ENCODE data around the gene WWOX. TPM values are rescaled to one million over a fixed set of nuclear protein-coding genes. Genes with fewer than 3 reads are reported as not detected.

Gene WWOX
- polyA plus RNA-seq, 1 donor (not counting 4 experiments of a cell fraction or from before 2014, with no cell fraction given), result 5.1 TPM

DNA sequence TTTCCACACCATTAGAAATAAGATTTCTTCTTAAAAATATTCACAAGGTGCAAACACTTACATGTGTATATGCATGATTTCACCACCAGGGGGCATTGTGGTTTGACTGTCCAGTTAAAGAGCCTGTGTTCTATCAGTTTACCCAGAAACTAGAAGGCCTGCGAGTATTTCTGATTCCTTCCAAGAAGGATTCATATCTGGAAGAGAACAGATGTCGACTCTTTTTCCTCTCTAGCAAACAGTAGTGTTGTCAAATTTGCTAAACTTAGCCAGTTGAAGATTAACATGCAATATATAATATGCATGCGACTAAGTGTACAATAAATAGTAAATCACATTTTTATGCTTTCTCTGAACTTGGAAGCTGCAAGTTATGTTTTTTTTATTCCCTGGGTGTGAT, 404.1 kb downstream of the WWOX start:
- peaks cover 6% of the 10 kb centered on the region for H3K4me1 ChIP-seq (ENCODE audit: control insufficient read depth, extremely low read depth, insufficient read depth, low read length)
- H4K20me1 ChIP-seq (ENCODE audit: control insufficient read depth, extremely low read depth, insufficient read depth, low read length), result no peaks in the 10 kb centered on the region
- H3K9me1 ChIP-seq (ENCODE audit: control insufficient read depth, extremely low read depth, insufficient read depth, low read length), result no peaks in the 10 kb centered on the region
- no peak overlapping the region for H3K4me2 ChIP-seq (ENCODE audit: control insufficient read depth, extremely low read depth, insufficient read depth, low read depth, low read length)
- H3K4me3 ChIP-seq (ENCODE audit: control insufficient read depth in 2 of 3, extremely low read depth in 1 of 3, insufficient read depth in 2 of 3, low read depth in 1 of 3, low read length in 3 of 3), result no peak overlapping the region
- H3K79me2 ChIP-seq (ENCODE audit: control insufficient read depth, insufficient read depth, low read length), result no peaks in the 10 kb centered on the region
- FAIRE-seq (peak; percentile 20), DNase-seq (ENCODE audit: low read depth, low spot score) (peak; percentile 26)
- dilution Hi-C loops (cut with MboI; ENCODE audit: extremely low pct_ligation_motif_present, low sequenced_read_pairs), result no loop called here
- H3K9ac ChIP-seq (ENCODE audit: control insufficient read depth, extremely low read depth, insufficient read depth, low read length), result no peak overlapping the region
- H3K9me3 ChIP-seq (ENCODE audit: control insufficient read depth, low read depth, low read length), result no peaks in the 10 kb centered on the region
- no peaks in the 10 kb centered on the region for H3K36me3 ChIP-seq (ENCODE audit: control insufficient read depth in 2 of 2, extremely low read depth in 1 of 2, insufficient read depth in 2 of 2, low read length in 2 of 2)
- no peaks in the 10 kb centered on the region for H3K27me3 ChIP-seq (ENCODE audit: control insufficient read depth, extremely low read depth, insufficient read depth, low read length)
- no peak overlapping the region for H3K27ac ChIP-seq (ENCODE audit: control insufficient read depth, insufficient read depth, low read length)
- TF ChIP-seq EZH2 (IDR thresholded peaks at IDR 0.05; ENCODE audit: low read length), result no peak
- TF ChIP-seq, protein P1, sequence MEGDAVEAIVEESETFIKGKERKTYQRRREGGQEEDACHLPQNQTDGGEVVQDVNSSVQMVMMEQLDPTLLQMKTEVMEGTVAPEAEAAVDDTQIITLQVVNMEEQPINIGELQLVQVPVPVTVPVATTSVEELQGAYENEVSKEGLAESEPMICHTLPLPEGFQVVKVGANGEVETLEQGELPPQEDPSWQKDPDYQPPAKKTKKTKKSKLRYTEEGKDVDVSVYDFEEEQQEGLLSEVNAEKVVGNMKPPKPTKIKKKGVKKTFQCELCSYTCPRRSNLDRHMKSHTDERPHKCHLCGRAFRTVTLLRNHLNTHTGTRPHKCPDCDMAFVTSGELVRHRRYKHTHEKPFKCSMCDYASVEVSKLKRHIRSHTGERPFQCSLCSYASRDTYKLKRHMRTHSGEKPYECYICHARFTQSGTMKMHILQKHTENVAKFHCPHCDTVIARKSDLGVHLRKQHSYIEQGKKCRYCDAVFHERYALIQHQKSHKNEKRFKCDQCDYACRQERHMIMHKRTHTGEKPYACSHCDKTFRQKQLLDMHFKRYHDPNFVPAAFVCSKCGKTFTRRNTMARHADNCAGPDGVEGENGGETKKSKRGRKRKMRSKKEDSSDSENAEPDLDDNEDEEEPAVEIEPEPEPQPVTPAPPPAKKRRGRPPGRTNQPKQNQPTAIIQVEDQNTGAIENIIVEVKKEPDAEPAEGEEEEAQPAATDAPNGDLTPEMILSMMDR (optimal IDR thresholded peaks at IDR 0.05 in 1 of 3, IDR thresholded peaks at IDR 0.05 in 1 of 3, conservative IDR thresholded peaks at IDR 0.05 in 1 of 3; ENCODE audit: extremely low read depth in 1 of 3, insufficient read depth in 2 of 3, low read length in 3 of 3), result peak; percentile 37 to 65 (median 59)
- no peak overlapping the region for H2AFZ ChIP-seq (ENCODE audit: control insufficient read depth, low read length)

DNA sequence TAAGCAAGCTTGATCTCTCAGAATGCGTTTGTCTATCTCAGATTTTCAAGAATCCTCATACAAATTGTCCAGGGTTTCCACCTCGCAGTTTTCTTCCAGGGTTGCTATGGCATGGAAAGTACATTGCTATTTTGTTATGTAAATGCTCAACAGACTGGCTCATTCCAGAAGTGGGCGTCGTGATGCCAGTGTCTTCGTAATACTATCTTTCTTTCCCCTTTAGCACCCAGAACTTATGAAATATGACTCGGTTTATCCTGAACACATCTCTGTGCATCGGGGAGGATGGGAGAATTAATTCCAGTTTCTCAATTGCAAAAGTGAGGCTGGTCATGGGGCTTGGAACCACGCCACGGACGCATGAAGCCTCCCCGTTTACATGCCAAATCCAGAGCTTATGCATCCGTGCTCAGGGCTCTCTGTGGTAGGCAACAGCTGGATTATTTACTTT, 405.0 kb downstream of the WWOX start:
- TF ChIP-seq, protein P1 (optimal IDR thresholded peaks at IDR 0.05 in 1 of 3, IDR thresholded peaks at IDR 0.05 in 1 of 3, conservative IDR thresholded peaks at IDR 0.05 in 1 of 3; ENCODE audit: extremely low read depth in 1 of 3, insufficient read depth in 2 of 3, low read length in 3 of 3), result no peak
- TF ChIP-seq EZH2 (IDR thresholded peaks at IDR 0.05; ENCODE audit: low read length), result no peak
- Histone ChIP-seq H3K79me2 (ENCODE audit: control insufficient read depth, insufficient read depth, low read length) (no peaks in the 10 kb centered on the region), H3K27me3 (ENCODE audit: control insufficient read depth, extremely low read depth, insufficient read depth, low read length) (no peaks in the 10 kb centered on the region), H4K20me1 (ENCODE audit: control insufficient read depth, extremely low read depth, insufficient read depth, low read length) (no peaks in the 10 kb centered on the region), H3K4me1 (ENCODE audit: control insufficient read depth, extremely low read depth, insufficient read depth, low read length) (peaks cover 6% of the 10 kb centered on the region), H3K9ac (ENCODE audit: control insufficient read depth, extremely low read depth, insufficient read depth, low read length) (no peak overlapping the region), H3K36me3 (ENCODE audit: control insufficient read depth in 2 of 2, extremely low read depth in 1 of 2, insufficient read depth in 2 of 2, low read length in 2 of 2) (no peaks in the 10 kb centered on the region), H3K27ac (ENCODE audit: control insufficient read depth, insufficient read depth, low read length) (no peak overlapping the region), H2AFZ (ENCODE audit: control insufficient read depth, low read length) (peak overlapping the region; percentile 68), H3K4me2 (ENCODE audit: control insufficient read depth, extremely low read depth, insufficient read depth, low read depth, low read length) (peak overlapping the region; percentile 29), H3K9me1 (ENCODE audit: control insufficient read depth, extremely low read depth, insufficient read depth, low read length) (no peaks in the 10 kb centered on the region), H3K4me3 (ENCODE audit: control insufficient read depth in 2 of 3, extremely low read depth in 1 of 3, insufficient read depth in 2 of 3, low read depth in 1 of 3, low read length in 3 of 3) (no peak overlapping the region), H3K9me3 (ENCODE audit: control insufficient read depth, low read depth, low read length) (no peaks in the 10 kb centered on the region)
- DNase-seq (ENCODE audit: low read depth, low spot score) (no peak), FAIRE-seq (no peak)
- dilution Hi-C loops (cut with MboI; ENCODE audit: extremely low pct_ligation_motif_present, low sequenced_read_pairs), result no loop called here

Measured in keratinocyte (primary cell).